Kidney tubule cell (primary cell): ENCODE results near the gene PDE8B.

ENCODE experiments used
- DNase-seq: peaks from one replicate; pipeline ENCODE4 v3.0.0-alpha.2; 2018; ENCODE audit warnings: low spot score

PDE8B gene

GRCh38 chr5:77232574-77233358 lies 22.3 kb downstream of the PDE8B start:
- DNase-seq, result peak; percentile 20

GRCh38 chr5:77235846-77236721 lies 25.6 kb downstream of the PDE8B start:
- no peak for DNase-seq

GRCh38 chr5:77239126-77239741 lies 28.8 kb downstream of the PDE8B start:
- peak; percentile 24 for DNase-seq

GRCh38 chr5:77241444-77241843 lies 31.0 kb downstream of the PDE8B start:
- no peak for DNase-seq

- no peak for DNase-seq
These were observed 39.0 kb downstream of the PDE8B start for GRCh38 chr5:77249475-77249874.

GRCh38 chr5:77250021-77250420 lies 39.5 kb downstream of the PDE8B start:
- no peak for DNase-seq

GRCh38 chr5:77251921-77252320 lies 41.4 kb downstream of the PDE8B start:
- DNase-seq, result peak; percentile 12

GRCh38 chr5:77255617-77256016 lies 45.1 kb downstream of the PDE8B start:
- no peak for DNase-seq

GRCh38 chr5:77256406-77256805 lies 45.9 kb downstream of the PDE8B start:
- DNase-seq, result no peak

- DNase-seq, result no peak
These were observed 48.2 kb downstream of the PDE8B start for GRCh38 chr5:77258652-77259051.

GRCh38 chr5:77259476-77259875 lies 49.0 kb downstream of the PDE8B start:
- DNase-seq, result no peak

GRCh38 chr5:77262697-77263096 lies 52.2 kb downstream of the PDE8B start:
- no peak for DNase-seq

GRCh38 chr5:77266291-77266690 lies 55.8 kb downstream of the PDE8B start:
- no peak for DNase-seq

GRCh38 chr5:77267496-77267895 lies 57.0 kb downstream of the PDE8B start:
- no peak for DNase-seq

GRCh38 chr5:77272206-77272605 lies 61.7 kb downstream of the PDE8B start:
- DNase-seq, result no peak

GRCh38 chr5:77277759-77278158 lies 67.3 kb downstream of the PDE8B start:
- no peak for DNase-seq

- DNase-seq, result peak; percentile 34
These were observed 69.6 kb downstream of the PDE8B start for GRCh38 chr5:77280036-77280435.

- DNase-seq, result no peak
These were observed 71.5 kb downstream of the PDE8B start for GRCh38 chr5:77281969-77282336.

GRCh38 chr5:77282337-77283027 lies 72.0 kb downstream of the PDE8B start:
- DNase-seq, result peak; percentile 11

- no peak for DNase-seq
These were observed 74.9 kb downstream of the PDE8B start for GRCh38 chr5:77285251-77285841.

GRCh38 chr5:77292026-77292757 lies 81.7 kb downstream of the PDE8B start:
- DNase-seq, result peak; percentile 14
